Smooth muscle cell (in vitro differentiated cells): ENCODE measurements around the gene HPS6. TPM values are rescaled to one million over a fixed set of nuclear protein-coding genes. Genes with fewer than 3 reads are reported as not detected.
"Not testable (repeated sequence)": the region's sequence is repeated elsewhere in the genome, so short reads cannot be mapped to it uniquely, and the experiment has no call there.

Source experiments
- DNase-seq: peaks from one replicate; lab custom pipeline; 2025; ENCODE audit not compliant: unreplicated experiment; lab: John Stamatoyannopoulos, UW
- H2AFZ ChIP-seq: fragments of 200-600 bp; sonication (generic); 2 replicates; pipeline ENCODE4 v1.6.0; 2016; ENCODE audit warnings: antibody characterized with exemption, low read depth, mild to moderate bottlenecking
- H3F3A ChIP-seq: fragments of 200-600 bp; sonication (generic); 2 replicates; pipeline ENCODE4 v1.6.0; 2017; ENCODE audit warnings: antibody characterized with exemption, low read depth
- H3K27ac ChIP-seq: fragments of 200-600 bp; sonication (generic); 2 replicates; pipeline ENCODE4 v1.5.1; 2016; ENCODE audit warnings: low read depth, mild to moderate bottlenecking
- H3K27me3 ChIP-seq: fragments of 200-600 bp; sonication (generic); 2 replicates; pipeline ENCODE4 v1.6.1; 2016; ENCODE audit warnings: low read depth, mild to moderate bottlenecking
- H3K36me3 ChIP-seq: fragments of 200-600 bp; sonication (generic); 2 replicates; pipeline ENCODE4 v1.5.1; 2016; ENCODE audit warnings: low read depth
- H3K4me1 ChIP-seq: fragments of 200-600 bp; sonication (generic); 2 replicates; pipeline ENCODE4 v1.5.1; 2016; ENCODE audit warnings: low read depth
- H3K4me2 ChIP-seq: fragments of 200-600 bp; sonication (generic); 2 replicates; pipeline ENCODE4 v1.6.0; 2016; ENCODE audit warnings: mild to moderate bottlenecking
- H3K4me3 ChIP-seq: fragments of 200-600 bp; sonication (generic); 2 replicates; pipeline ENCODE4 v1.5.1; 2016; ENCODE audit warnings: mild to moderate bottlenecking
- H3K79me2 ChIP-seq: fragments of 200-600 bp; sonication (generic); 2 replicates; pipeline ENCODE4 v1.6.0; 2016; ENCODE audit warnings: low read depth, mild to moderate bottlenecking
- H3K9ac ChIP-seq: fragments of 200-600 bp; sonication (generic); 2 replicates; pipeline ENCODE4 v1.6.0; 2016; ENCODE audit warnings: low read depth
- H3K9me3 ChIP-seq: fragments of 200-600 bp; sonication (generic); replicated peaks from 2 replicates; pipeline ENCODE4 v1.5.1; 2016; ENCODE audit warnings: low read depth
- H4K20me1 ChIP-seq: fragments of 200-600 bp; sonication (generic); 2 replicates; pipeline ENCODE4 v1.6.0; 2016; ENCODE audit warnings: low read depth
- CTCF ChIP-seq: fragments of 200-600 bp; sonication (generic); IDR thresholded peaks from 2 replicates; pipeline ENCODE4 v1.5.1; 2017; ENCODE audit warnings: borderline replicate concordance, mild to moderate bottlenecking, antibody characterized with exemption; ENCODE audit not compliant: insufficient read depth, poor library complexity, severe bottlenecking
- WGBS: methylation state at CpG from one replicate; pipeline ENCODE4 v1.1.7; 2016; ENCODE audit warnings: low lambda C conversion rate; 5-methylcytosine and 5-hydroxymethylcytosine counted together
- polyA plus RNA-seq: library from polyadenylated mRNA; unstranded; fragments of >200 nt; fragmentation: Nextera tagmentation; extraction: Ambion mirVana; gene quantifications from 2 replicates; pipeline ENCODE4 v1.2.1, GENCODE V29; 2016
- total RNA-seq: library from RNA; depleted of rRNA; stranded (reverse); fragments of >200 nt; gene quantifications from 2 replicates; pipeline ENCODE4 v1.2.3, GENCODE V29; 2014

Gene HPS6
- total and polyA plus RNA-seq, 2 experiments from 2014 or later, result 11.9 to 14.3 TPM

GRCh38 chr10:102024799-102025198 is 40.4 kb upstream of the HPS6 start:
- no peak for TF ChIP-seq CTCF
- H2AFZ ChIP-seq, result no peak overlapping the region
- peaks cover 4% of the 10 kb centered on the region for H3K36me3 ChIP-seq

GRCh38 chr10:102027261-102027660 is 37.9 kb upstream of the HPS6 start:
- no peak overlapping the region for H3K9ac ChIP-seq
- no peak overlapping the region for H3K4me3 ChIP-seq
- 96% methylated on average over 2 of the region's 2 CpGs for WGBS
- H3K79me2 ChIP-seq, result no peaks in the 10 kb centered on the region
- H4K20me1 ChIP-seq, result no peaks in the 10 kb centered on the region
- H3K4me2 ChIP-seq, result no peak overlapping the region
- no peak overlapping the region for H3K27ac ChIP-seq
- DNase-seq, result no peak
- TF ChIP-seq CTCF, result no peak
- H3F3A ChIP-seq, result no peaks in the 10 kb centered on the region
- H3K36me3 ChIP-seq, result peaks cover 9% of the 10 kb centered on the region
- no peaks in the 10 kb centered on the region for H3K9me3 ChIP-seq
- no peak overlapping the region for H2AFZ ChIP-seq
- H3K4me1 ChIP-seq, result no peaks in the 10 kb centered on the region
- no peaks in the 10 kb centered on the region for H3K27me3 ChIP-seq

More at GRCh38 chr10:102024799-102025198, 40.4 kb upstream of the HPS6 start:
- Histone ChIP-seq H3K4me1 (no peaks in the 10 kb centered on the region), H3K27me3 (no peaks in the 10 kb centered on the region), H3F3A (no peaks in the 10 kb centered on the region), H3K79me2 (no peaks in the 10 kb centered on the region), H3K27ac (no peak overlapping the region), H4K20me1 (no peaks in the 10 kb centered on the region), H3K4me3 (no peak overlapping the region), H3K9me3 (no peaks in the 10 kb centered on the region), H3K4me2 (no peak overlapping the region), H3K9ac (no peak overlapping the region)
- no peak for DNase-seq
- 97% methylated on average over 3 of the region's 3 CpGs for WGBS

- TF ChIP-seq CTCF, result no peak
- H3K4me2 ChIP-seq, result no peak overlapping the region
- H3K9me3 ChIP-seq, result no peaks in the 10 kb centered on the region
- no peaks in the 10 kb centered on the region for H3K27me3 ChIP-seq
- no peak overlapping the region for H2AFZ ChIP-seq
- peaks cover 9% of the 10 kb centered on the region for H3K36me3 ChIP-seq
- H3K9ac ChIP-seq, result no peak overlapping the region
- no peaks in the 10 kb centered on the region for H3K79me2 ChIP-seq
- 97% methylated on average over 2 of the region's 2 CpGs for WGBS
- no peak overlapping the region for H3K27ac ChIP-seq
- H3K4me1 ChIP-seq, result no peaks in the 10 kb centered on the region
- H4K20me1 ChIP-seq, result peaks cover 13% of the 10 kb centered on the region
- DNase-seq, result no peak
- H3F3A ChIP-seq, result no peaks in the 10 kb centered on the region
- no peak overlapping the region for H3K4me3 ChIP-seq
Observed at GRCh38 chr10:102033787-102034186, 31.4 kb upstream of the HPS6 start.

- H3K36me3 ChIP-seq, H2AFZ ChIP-seq, H3K9me3 ChIP-seq, DNase-seq, H3K27ac ChIP-seq, H3K27me3 ChIP-seq, H3K4me2 ChIP-seq, H3K4me3 ChIP-seq, H3F3A ChIP-seq, H3K9ac ChIP-seq, H3K4me1 ChIP-seq: not testable (repeated sequence)
- 97% methylated on average over 16 of the region's 33 CpGs for WGBS
- peaks cover 33% of the 10 kb centered on the region for H4K20me1 ChIP-seq
- H3K79me2 ChIP-seq, result peaks cover 17% of the 10 kb centered on the region
Observed at GRCh38 chr10:102035807-102036206, 29.3 kb upstream of the HPS6 start.
